HCT116 (cell line): ENCODE results near the gene TNIP1. TPM values are rescaled to one million over a fixed set of nuclear protein-coding genes. Genes with fewer than 3 reads are reported as not detected.

Experiments used
- ATAC-seq: fragments of 200-7000 bp; cut with Tn5 transposase; 2 replicates; pipeline ENCODE4 v1.9.1; 2020; ENCODE audit warnings: mild to moderate bottlenecking, moderate library complexity
- BruUV-seq: library from RNA; stranded (reverse); fragments of 400-500 nt; replicated peaks from 2 replicates; lab custom pipeline; 2021; lab: Mats Ljungman, UMichigan
- CTCF ChIA-PET: fragments of 300-600 bp; sonication (Branson Sonifier 250); formaldehyde crosslinking; loops from one replicate; lab custom pipeline; 2021; ENCODE audit warnings: antibody characterized with exemption; lab: Charles Lee
- POLR2A ChIA-PET: fragments of 300-600, 350-600 bp; sonication (Branson Sonifier 250); formaldehyde crosslinking; loops from one replicate; lab custom pipeline; 2021; ENCODE audit warnings: antibody characterized with exemption; lab: Charles Lee
- RAD21 ChIA-PET, 2 experiments: fragments of 300-600 bp; sonication (Branson Sonifier 250); formaldehyde crosslinking; loops; one replicate each; lab custom pipeline; 2023; ENCODE audit warnings: low total read pairs in 2 of 2; ENCODE audit not compliant: uncharacterized antibody in 2 of 2, unreplicated experiment in 2 of 2, low non-redundant PET in 1 of 2; lab: Charles Lee
- DNase-seq: peaks from one replicate; pipeline ENCODE4 v3.0.0-alpha.2; 2010; ENCODE audit warnings: low read depth, low spot score
- H2AFZ ChIP-seq: fragments of 200-600 bp; shearing (Covaris generic), sonication (generic); 2 replicates; pipeline ENCODE4 v1.6.1; 2017; ENCODE audit warnings: low read depth, mixed run types, mixed read lengths, antibody characterized with exemption, low read length; ENCODE audit not compliant: poor library complexity, severe bottlenecking
- H3K27ac ChIP-seq: 2 replicates; pipeline ENCODE4 v1.5.1; 2012; ENCODE audit warnings: low read depth, low read length
- H3K27me3 ChIP-seq: fragments of 200-600 bp; sonication (generic); 2 replicates; pipeline ENCODE4 v1.6.1; 2016; ENCODE audit warnings: mixed run types, low read length, mixed read lengths; ENCODE audit not compliant: insufficient read depth
- H3K36me3 ChIP-seq, 2 experiments: fragments of 200-500 bp in 1 of 2; fragments of 200-600 bp in 1 of 2; sonication (Bioruptor generic) in 1 of 2; sonication (generic) in 1 of 2; 2 replicates each; pipeline versions ENCODE4 v1.5.1 to v1.6.1; 2014 to 2016; ENCODE audit warnings: low read length in 2 of 2, inconsistent platforms in 1 of 2, mixed read lengths in 1 of 2, mixed run types in 1 of 2; ENCODE audit not compliant: insufficient read depth in 2 of 2, control insufficient read depth in 1 of 2
- H3K4me1 ChIP-seq, 2 experiments: fragments of 200-600 bp in 1 of 2; sonication (generic) in 1 of 2; 2 replicates each; pipeline versions ENCODE4 v1.5.1 to v1.6.1; 2012 to 2017; ENCODE audit warnings: low read length in 2 of 2, inconsistent platforms in 1 of 2, mild to moderate bottlenecking in 1 of 2, mixed read lengths in 1 of 2, mixed run types in 1 of 2, moderate library complexity in 1 of 2; ENCODE audit not compliant: insufficient read depth in 2 of 2, control insufficient read depth in 1 of 2
- H3K4me2 ChIP-seq: fragments of 200-600 bp; sonication (generic); 2 replicates; pipeline ENCODE4 v1.6.1; 2017; ENCODE audit warnings: mixed run types, low read length, mixed read lengths
- H3K4me3 ChIP-seq, 2 experiments: fragments of 200-600 bp in 1 of 2; sonication (generic) in 1 of 2; replicated peaks in 1 of 2; 2 replicates each; pipeline ENCODE4 v1.5.1; 2011 to 2016; ENCODE audit warnings: low read length in 2 of 2, control low read depth in 1 of 2, low read depth in 1 of 2, mild to moderate bottlenecking in 1 of 2, mixed read lengths in 1 of 2, mixed run types in 1 of 2
- H3K79me2 ChIP-seq: fragments of 200-600 bp; sonication (generic); 2 replicates; pipeline ENCODE4 v1.6.1; 2017; ENCODE audit warnings: mild to moderate bottlenecking, mixed run types, low read length, moderate library complexity, mixed read lengths; ENCODE audit not compliant: insufficient read depth
- H3K9ac ChIP-seq: fragments of 200-600 bp; sonication (generic); 2 replicates; pipeline ENCODE4 v1.6.1; 2016; ENCODE audit warnings: low read length, mixed read lengths
- H3K9me2 ChIP-seq: fragments of 200-600 bp; sonication (generic), shearing (Covaris generic); 2 replicates; pipeline ENCODE4 v1.6.1; 2017; ENCODE audit warnings: mixed run types, mild to moderate bottlenecking, moderate library complexity; ENCODE audit not compliant: insufficient read depth
- H3K9me3 ChIP-seq, 2 experiments: fragments of 200-500 bp in 1 of 2; fragments of 200-600 bp in 1 of 2; sonication (Bioruptor generic) in 1 of 2; sonication (generic) in 1 of 2; 2 replicates each; pipeline ENCODE4 v1.6.1; 2014 to 2017; ENCODE audit warnings: low read length in 2 of 2, mixed read lengths in 2 of 2, inconsistent platforms in 1 of 2, low read depth in 1 of 2, mild to moderate bottlenecking in 1 of 2, mixed run types in 1 of 2, moderate library complexity in 1 of 2; ENCODE audit not compliant: control insufficient read depth in 1 of 2, insufficient read depth in 1 of 2
- H4K20me1 ChIP-seq: fragments of 200-600 bp; sonication (generic), shearing (Covaris generic); 2 replicates; pipeline ENCODE4 v1.6.1; 2017; ENCODE audit warnings: mixed run types, mild to moderate bottlenecking, moderate library complexity; ENCODE audit not compliant: insufficient read depth
- CEBPB ChIP-seq: IDR thresholded peaks from 2 replicates; pipeline ENCODE4 v1.6.1; 2012; ENCODE audit warnings: low read depth
- CTCF ChIP-seq, 3 experiments: fragments of 200-600 bp in 1 of 3; sonication (generic) in 1 of 3; IDR thresholded peaks in 2 of 3; conservative IDR thresholded peaks in 1 of 3; 2 replicates each; pipeline ENCODE4 v1.5.1; 2012 to 2017; ENCODE audit warnings: low read depth in 2 of 3, low read length in 2 of 3, antibody characterized with exemption in 1 of 3, borderline replicate concordance in 1 of 3, control low read depth in 1 of 3, mild to moderate bottlenecking in 1 of 3, mixed read lengths in 1 of 3, mixed run types in 1 of 3, moderate library complexity in 1 of 3; ENCODE audit not compliant: insufficient read depth in 1 of 3
- ELF1 ChIP-seq: IDR thresholded peaks from 2 replicates; pipeline ENCODE4 v1.6.1; 2012; ENCODE audit warnings: low read depth, borderline replicate concordance
- EZH2 ChIP-seq: fragments of 200-600 bp; sonication (generic); IDR thresholded peaks from 2 replicates; pipeline ENCODE4 v1.6.1; 2017; ENCODE audit warnings: antibody characterized with exemption, mixed run types
- POLR2A ChIP-seq: IDR thresholded peaks from 2 replicates; pipeline ENCODE4 v1.7.0; 2011; ENCODE audit warnings: borderline replicate concordance; ENCODE audit not compliant: insufficient read depth, insufficient read length; ENCODE audit errors: extremely low read depth
- RAD21 ChIP-seq: IDR thresholded peaks from 2 replicates; pipeline ENCODE4 v1.6.1; 2012; ENCODE audit warnings: low read depth, mild to moderate bottlenecking
- REST ChIP-seq: IDR thresholded peaks from 2 replicates; pipeline ENCODE4 v1.6.1; 2012; ENCODE audit warnings: low read depth
- TCF7L2 ChIP-seq: IDR thresholded peaks from 2 replicates; pipeline ENCODE4 v1.7.0; 2011; ENCODE audit warnings: borderline replicate concordance, inconsistent platforms; ENCODE audit not compliant: insufficient read depth, insufficient read length; ENCODE audit errors: extremely low read depth
- ZFX ChIP-seq: fragments of 450-650 bp; IDR thresholded peaks from 2 replicates; pipeline ENCODE4 v1.6.1; 2017
- intact Hi-C: fragments of 100-400 bp; cut with micrococcal nuclease; formaldehyde crosslinking; loops from 2 replicates; pipeline ENCODE4 v1.10.0; 2022
- total RNA-seq: library from RNA; stranded (reverse); gene quantifications from one replicate; pipeline ENCODE4 v1.2.1, GENCODE V29; 2021; ENCODE audit not compliant: unreplicated experiment

TNIP1 gene
- total RNA-seq, 1 experiment from 2014 or later = 46.0 TPM

- TF ChIP-seq REST (no peak), POLR2A (no peak), RAD21 (no peak)
Measured at GRCh38 chr5:151085517-151086041, 4.7 kb upstream of the TNIP1 start (continued).

- H3K9me3 ChIP-seq = no peaks in the 10 kb centered on the region
- no peaks in the 10 kb centered on the region for H4K20me1 ChIP-seq
- CTCF ChIA-PET = interaction anchor here (1.4 to 1.5 kb wide), 2 partner anchors 31 to 33 kb away, joined by 4 to 5 read pairs; no protein-coding TSS in a partner anchor
- intact Hi-C loops = no loop called here
- no peak overlapping the region for H3K9ac ChIP-seq
- H2AFZ ChIP-seq = no peak overlapping the region
- no peaks in the 10 kb centered on the region for H3K27me3 ChIP-seq
- RAD21 ChIA-PET = no interaction called here
- peaks cover 9% of the 10 kb centered on the region; the same call in 1 of the 2 replicates for H3K79me2 ChIP-seq
- no peaks in the 10 kb centered on the region for H3K9me2 ChIP-seq
- no peak overlapping the region for H3K27ac ChIP-seq
- H3K4me1 ChIP-seq = peaks cover 11 to 32% of the 10 kb centered on the region in 2 experiments; a peak in 3 of 4 replicates
- no peak overlapping the region for H3K4me3 ChIP-seq
- ATAC-seq = no peak
- no peak overlapping the region for H3K4me2 ChIP-seq
- no TSS peak for BruUV-seq
- DNase-seq = no peak
- POLR2A ChIA-PET = no interaction called here
- no peaks in the 10 kb centered on the region for H3K36me3 ChIP-seq
- TF ChIP-seq EZH2 (no peak), ELF1 (no peak), ZFX (no peak), CEBPB (no peak), CTCF (IDR thresholded peaks at IDR 0.05 in 2 of 3, conservative IDR thresholded peaks at IDR 0.05 in 1 of 3; ENCODE audit: borderline replicate concordance in 1 of 3, insufficient read depth in 1 of 3, low read depth in 2 of 3, low read length in 2 of 3) (no peak), TCF7L2 (no peak)
Measured at GRCh38 chr5:151084363-151084762, 3.5 kb upstream of the TNIP1 start.
